Left lung (tissue), 10 donors: ENCODE data around the gene PRR13. TPM values are rescaled to one million over a fixed set of nuclear protein-coding genes. Genes with fewer than 3 reads are reported as not detected.

ENCODE experiments used
- ATAC-seq: fragments of 200-7000 bp; cut with Tn5 transposase; one replicate; pipeline ENCODE4 v1.9.1; 2020; ENCODE audit warnings: moderate library complexity
- DNase-seq, 4 donors: peaks; one replicate each; pipeline ENCODE4 v3.0.0-alpha.2; 2013 to 2020
- H3K27ac ChIP-seq, 2 donors: fragments of 200-600 bp; sonication (generic) in 1 of 2; one replicate each; pipeline versions ENCODE4 v1.5.0 to v1.8.0; 2020 to 2021
- H3K27me3 ChIP-seq, 2 donors: fragments of 200-600 bp; sonication (generic) in 1 of 2; one replicate each; pipeline versions ENCODE4 v1.5.0 to v1.8.0; 2020 to 2021
- H3K36me3 ChIP-seq, 2 donors: fragments of 200-600 bp; sonication (generic) in 1 of 2; one replicate each; pipeline versions ENCODE4 v1.5.0 to v1.8.0; 2020 to 2021
- H3K4me1 ChIP-seq, 2 donors: fragments of 200-600 bp; one replicate each; pipeline ENCODE4 v1.8.0; 2021
- H3K4me3 ChIP-seq, 2 donors: fragments of 200-600 bp; sonication (generic) in 1 of 2; one replicate each; pipeline versions ENCODE4 v1.5.0 to v1.8.0; 2020 to 2021; ENCODE audit warnings: mild to moderate bottlenecking in 1 of 2
- H3K9me3 ChIP-seq, 2 donors: fragments of 200-600 bp; sonication (generic) in 1 of 2; one replicate each; pipeline versions ENCODE4 v1.5.0 to v1.8.0; 2020 to 2021
- CTCF ChIP-seq, 2 donors: fragments of 200-600 bp; sonication (generic) in 1 of 2; IDR thresholded peaks; one replicate each; pipeline versions ENCODE4 v1.5.0 to v1.8.0; 2021; ENCODE audit warnings: antibody characterized with exemption in 2 of 2
- intact Hi-C, 2 donors: fragments of 100-400 bp; cut with DNase I; formaldehyde crosslinking; loops; one replicate each; pipeline versions ENCODE4 v1.11.2 to v1.14.2; 2022
- polyA plus RNA-seq, 6 donors: library from polyadenylated mRNA; unstranded; fragments of 120-200 nt; gene quantifications; one replicate each; pipeline ENCODE4 v1.2.1, GENCODE V29; 2013; ENCODE audit not compliant: insufficient read length in 6 of 6
- total RNA-seq, 2 donors: library from RNA; stranded (reverse); fragmentation: NEBNext Ultra II Directional; extraction: Animal tissue kit (Norgen Biotek cat#: 25700); gene quantifications; one replicate each; pipeline ENCODE4 v1.2.1, GENCODE V29; 2021
- donor health status: DM: no; HTN: yes; CAD: no.
- donor health status: DM: no; HTN: no; CAD: no.

PRR13 gene
- total and polyA plus RNA-seq, 8 donors = 82.7 to 155 (median 115) TPM

- Histone ChIP-seq H3K27ac (no peak overlapping the region), H3K27me3 (no peaks in the 10 kb centered on the region), H3K9me3 (no peaks in the 10 kb centered on the region), H3K36me3 (peaks cover 14 to 100% of the 10 kb centered on the region in 2 donors), H3K4me1 (peaks cover 0 to 20% of the 10 kb centered on the region in 2 donors), H3K4me3 (no peak overlapping the region)
- no peak for TF ChIP-seq CTCF (IDR thresholded peaks at IDR 0.05)
- DNase-seq (no peak), ATAC-seq (no peak)
- intact Hi-C loops = no loop called here
Measured at GRCh38 chr12:53461591-53461990, 20.1 kb downstream of the PRR13 start.

- DNase-seq = no peak
- peaks cover 11 to 100% of the 10 kb centered on the region in 2 donors for H3K36me3 ChIP-seq
Measured at GRCh38 chr12:53462935-53463334, 21.4 kb downstream of the PRR13 start.

GRCh38 chr12:53463802-53464560, 22.4 kb downstream of the PRR13 start:
- Histone ChIP-seq H3K27ac (no peak overlapping the region), H3K27me3 (no peaks in the 10 kb centered on the region), H3K9me3 (no peaks in the 10 kb centered on the region), H3K4me3 (no peak overlapping the region), H3K4me1 (peaks cover 0 to 15% of the 10 kb centered on the region in 2 donors), H3K36me3 (peaks cover 8 to 100% of the 10 kb centered on the region in 2 donors)
- DNase-seq = no peak
- no peak for TF ChIP-seq CTCF (IDR thresholded peaks at IDR 0.05)
- no peak for ATAC-seq
- intact Hi-C loops = no loop called here

More at GRCh38 chr12:53462935-53463334, 21.4 kb downstream of the PRR13 start:
- ATAC-seq = no peak
- Histone ChIP-seq H3K9me3 (no peaks in the 10 kb centered on the region), H3K27me3 (no peaks in the 10 kb centered on the region), H3K4me3 (no peak overlapping the region), H3K27ac (no peak overlapping the region), H3K4me1 (peaks cover 0 to 15% of the 10 kb centered on the region in 2 donors)
- TF ChIP-seq CTCF (IDR thresholded peaks at IDR 0.05) = no peak
- intact Hi-C loops = no loop called here

- Histone ChIP-seq H3K4me1 (peaks cover 0 to 15% of the 10 kb centered on the region in 2 donors), H3K9me3 (no peaks in the 10 kb centered on the region), H3K4me3 (no peak overlapping the region), H3K27ac (no peak overlapping the region), H3K36me3 (peaks cover 7 to 100% of the 10 kb centered on the region in 2 donors), H3K27me3 (no peaks in the 10 kb centered on the region)
- DNase-seq (no peak), ATAC-seq (no peak)
- intact Hi-C loops = no loop called here
- TF ChIP-seq CTCF (IDR thresholded peaks at IDR 0.05) = no peak
Measured at GRCh38 chr12:53464685-53465418, 23.3 kb downstream of the PRR13 start.

GRCh38 chr12:53465679-53466078, 24.1 kb downstream of the PRR13 start:
- Histone ChIP-seq H3K4me1 (peaks cover 0 to 15% of the 10 kb centered on the region in 2 donors), H3K27ac (no peak overlapping the region), H3K36me3 (peaks cover 7 to 100% of the 10 kb centered on the region in 2 donors), H3K4me3 (no peak overlapping the region), H3K27me3 (no peaks in the 10 kb centered on the region), H3K9me3 (no peaks in the 10 kb centered on the region)
- DNase-seq (no peak), ATAC-seq (no peak)
- TF ChIP-seq CTCF (IDR thresholded peaks at IDR 0.05) = no peak
- intact Hi-C loops = no loop called here
